ENCODE results near the gene MRAS. TPM values are rescaled to one million over a fixed set of nuclear protein-coding genes. Genes with fewer than 3 reads are reported as not detected.
"Not testable (repeated sequence)": the region's sequence is repeated elsewhere in the genome, so short reads cannot be mapped to it uniquely, and the experiment has no call there.

The MRAS gene
- total and polyA plus RNA-seq, 9 donors, result 44.0 to 71.8 (median 59.7) TPM

GRCh38 chr3:138374573-138375134 is 26.3 kb downstream of the MRAS start:
- peaks cover 17% of the 10 kb centered on the region for H3K36me3 ChIP-seq (ENCODE audit: control insufficient read depth, insufficient read depth, low read length)
- H3K4me3 ChIP-seq (ENCODE audit: low read length), result no peak overlapping the region
- DNase-seq, result no peak
- H3K27ac ChIP-seq (ENCODE audit: low read length), result no peak overlapping the region
- WGBS (ENCODE audit: insufficient coverage), result no CpG with 5 or more reads among the region's 2 CpGs
- H3K4me1 ChIP-seq (ENCODE audit: control insufficient read depth, insufficient read depth, low read length), result peaks cover 10% of the 10 kb centered on the region
- no peaks in the 10 kb centered on the region for H3K9me3 ChIP-seq (replicated peaks; ENCODE audit: control insufficient read depth, low read depth, low read length)
- H3K27me3 ChIP-seq (ENCODE audit: control insufficient read depth, insufficient read depth, low read length), result no peaks in the 10 kb centered on the region

GRCh38 chr3:138375447-138375846 is 27.1 kb downstream of the MRAS start:
- H3K27ac ChIP-seq (ENCODE audit: low read length), result no peak overlapping the region
- H3K36me3 ChIP-seq (ENCODE audit: control insufficient read depth, insufficient read depth, low read length), result peaks cover 17% of the 10 kb centered on the region
- no peaks in the 10 kb centered on the region for H3K9me3 ChIP-seq (replicated peaks; ENCODE audit: control insufficient read depth, low read depth, low read length)
- H3K4me3 ChIP-seq (ENCODE audit: low read length), result no peak overlapping the region
- DNase-seq, result no peak
- no CpG with 5 or more reads among the region's 4 CpGs for WGBS (ENCODE audit: insufficient coverage)
- no peaks in the 10 kb centered on the region for H3K27me3 ChIP-seq (ENCODE audit: control insufficient read depth, insufficient read depth, low read length)
- peaks cover 7% of the 10 kb centered on the region for H3K4me1 ChIP-seq (ENCODE audit: control insufficient read depth, insufficient read depth, low read length)

- no peak overlapping the region for H3K27ac ChIP-seq (ENCODE audit: low read length)
- no peak overlapping the region for H3K4me3 ChIP-seq (ENCODE audit: low read length)
- peaks cover 9% of the 10 kb centered on the region for H3K4me1 ChIP-seq (ENCODE audit: control insufficient read depth, insufficient read depth, low read length)
- DNase-seq, result no peak
- no CpG with 5 or more reads among the region's 2 CpGs for WGBS (ENCODE audit: insufficient coverage)
- peaks cover 17% of the 10 kb centered on the region for H3K36me3 ChIP-seq (ENCODE audit: control insufficient read depth, insufficient read depth, low read length)
- H3K27me3 ChIP-seq (ENCODE audit: control insufficient read depth, insufficient read depth, low read length), result no peaks in the 10 kb centered on the region
- no peaks in the 10 kb centered on the region for H3K9me3 ChIP-seq (replicated peaks; ENCODE audit: control insufficient read depth, low read depth, low read length)
These were observed 28.3 kb downstream of the MRAS start for GRCh38 chr3:138376663-138377062.

- H3K36me3 ChIP-seq (ENCODE audit: control insufficient read depth, insufficient read depth, low read length), result peaks cover 15% of the 10 kb centered on the region
- H3K4me3 ChIP-seq (ENCODE audit: low read length); H3K27me3 ChIP-seq (ENCODE audit: control insufficient read depth, insufficient read depth, low read length); H3K27ac ChIP-seq (ENCODE audit: low read length); DNase-seq; H3K9me3 ChIP-seq (replicated peaks; ENCODE audit: control insufficient read depth, low read depth, low read length): not testable (repeated sequence)
- H3K4me1 ChIP-seq (ENCODE audit: control insufficient read depth, insufficient read depth, low read length), result peaks cover 12% of the 10 kb centered on the region
- WGBS (ENCODE audit: insufficient coverage), result 94% methylated on average over 6 of the region's 11 CpGs
These were observed 28.8 kb downstream of the MRAS start for GRCh38 chr3:138377212-138377611.

- no peaks in the 10 kb centered on the region for H3K27me3 ChIP-seq (ENCODE audit: control insufficient read depth, insufficient read depth, low read length)
- no peak for DNase-seq
- H3K4me1 ChIP-seq (ENCODE audit: control insufficient read depth, insufficient read depth, low read length), result peaks cover 17% of the 10 kb centered on the region
- WGBS (ENCODE audit: insufficient coverage), result 71% methylated on average over 5 of the region's 5 CpGs
- H3K27ac ChIP-seq (ENCODE audit: low read length), result no peak overlapping the region
- peaks cover 15% of the 10 kb centered on the region for H3K36me3 ChIP-seq (ENCODE audit: control insufficient read depth, insufficient read depth, low read length)
- no peak overlapping the region for H3K4me3 ChIP-seq (ENCODE audit: low read length)
- no peaks in the 10 kb centered on the region for H3K9me3 ChIP-seq (replicated peaks; ENCODE audit: control insufficient read depth, low read depth, low read length)
These were observed 29.4 kb downstream of the MRAS start for GRCh38 chr3:138377804-138378203.

GRCh38 chr3:138378331-138378730 is 30.0 kb downstream of the MRAS start:
- Histone ChIP-seq H3K4me1 (ENCODE audit: control insufficient read depth, insufficient read depth, low read length) (peaks cover 17% of the 10 kb centered on the region), H3K36me3 (ENCODE audit: control insufficient read depth, insufficient read depth, low read length) (peaks cover 13% of the 10 kb centered on the region)
- 80% methylated on average over 4 of the region's 5 CpGs for WGBS (ENCODE audit: insufficient coverage)

GRCh38 chr3:138378990-138379389 is 30.6 kb downstream of the MRAS start:
- Histone ChIP-seq H3K9me3 (replicated peaks; ENCODE audit: control insufficient read depth, low read depth, low read length) (no peaks in the 10 kb centered on the region), H3K4me1 (ENCODE audit: control insufficient read depth, insufficient read depth, low read length) (peaks cover 17% of the 10 kb centered on the region), H3K4me3 (ENCODE audit: low read length) (no peak overlapping the region), H3K27ac (ENCODE audit: low read length) (no peak overlapping the region), H3K36me3 (ENCODE audit: control insufficient read depth, insufficient read depth, low read length) (peaks cover 14% of the 10 kb centered on the region), H3K27me3 (ENCODE audit: control insufficient read depth, insufficient read depth, low read length) (no peaks in the 10 kb centered on the region)
- no peak for DNase-seq
- no CpG with 5 or more reads among the region's 1 CpG for WGBS (ENCODE audit: insufficient coverage)

More at GRCh38 chr3:138378331-138378730, 30.0 kb downstream of the MRAS start:
- Histone ChIP-seq H3K4me3 (ENCODE audit: low read length) (no peak overlapping the region), H3K27ac (ENCODE audit: low read length) (no peak overlapping the region), H3K27me3 (ENCODE audit: control insufficient read depth, insufficient read depth, low read length) (no peaks in the 10 kb centered on the region), H3K9me3 (replicated peaks; ENCODE audit: control insufficient read depth, low read depth, low read length) (no peaks in the 10 kb centered on the region)
- no peak for DNase-seq

- Histone ChIP-seq H3K9me3 (replicated peaks; ENCODE audit: control insufficient read depth, low read depth, low read length) (no peaks in the 10 kb centered on the region), H3K4me1 (ENCODE audit: control insufficient read depth, insufficient read depth, low read length) (peaks cover 17% of the 10 kb centered on the region), H3K36me3 (ENCODE audit: control insufficient read depth, insufficient read depth, low read length) (peaks cover 14% of the 10 kb centered on the region), H3K27ac (ENCODE audit: low read length) (no peak overlapping the region), H3K27me3 (ENCODE audit: control insufficient read depth, insufficient read depth, low read length) (no peaks in the 10 kb centered on the region), H3K4me3 (ENCODE audit: low read length) (no peak overlapping the region)
- WGBS (ENCODE audit: insufficient coverage), result 77% methylated on average over 4 of the region's 5 CpGs
- peak; percentile 30 for DNase-seq
These were observed 33.1 kb downstream of the MRAS start for GRCh38 chr3:138381413-138381901.

- peak; percentile 24 for DNase-seq
- Histone ChIP-seq H3K27ac (ENCODE audit: low read length) (no peak overlapping the region), H3K27me3 (ENCODE audit: control insufficient read depth, insufficient read depth, low read length) (no peaks in the 10 kb centered on the region), H3K4me1 (ENCODE audit: control insufficient read depth, insufficient read depth, low read length) (peaks cover 17% of the 10 kb centered on the region), H3K4me3 (ENCODE audit: low read length) (no peak overlapping the region), H3K9me3 (replicated peaks; ENCODE audit: control insufficient read depth, low read depth, low read length) (no peaks in the 10 kb centered on the region), H3K36me3 (ENCODE audit: control insufficient read depth, insufficient read depth, low read length) (peaks cover 14% of the 10 kb centered on the region)
- no CpG with 5 or more reads among the region's 3 CpGs for WGBS (ENCODE audit: insufficient coverage)
These were observed 33.8 kb downstream of the MRAS start for GRCh38 chr3:138381950-138382715.

- DNase-seq, result no peak
- Histone ChIP-seq H3K9me3 (replicated peaks; ENCODE audit: control insufficient read depth, low read depth, low read length) (no peaks in the 10 kb centered on the region), H3K27ac (ENCODE audit: low read length) (no peak overlapping the region), H3K36me3 (ENCODE audit: control insufficient read depth, insufficient read depth, low read length) (peaks cover 2% of the 10 kb centered on the region), H3K27me3 (ENCODE audit: control insufficient read depth, insufficient read depth, low read length) (no peaks in the 10 kb centered on the region), H3K4me1 (ENCODE audit: control insufficient read depth, insufficient read depth, low read length) (peaks cover 17% of the 10 kb centered on the region), H3K4me3 (ENCODE audit: low read length) (no peak overlapping the region)
- 94% methylated on average over 10 of the region's 10 CpGs for WGBS (ENCODE audit: insufficient coverage)
These were observed 35.5 kb downstream of the MRAS start for GRCh38 chr3:138383715-138384465.

All from muscle of leg (tissue), 11 donors.